NCI-H2171 treated with DMSO at 0.1 percent for 48 hours (cell line): ENCODE results near the gene WIPF3.

Experiments used
- DNase-seq: peaks from one replicate; lab custom pipeline; 2025; lab: John Stamatoyannopoulos, UW

WIPF3 gene

DNA sequence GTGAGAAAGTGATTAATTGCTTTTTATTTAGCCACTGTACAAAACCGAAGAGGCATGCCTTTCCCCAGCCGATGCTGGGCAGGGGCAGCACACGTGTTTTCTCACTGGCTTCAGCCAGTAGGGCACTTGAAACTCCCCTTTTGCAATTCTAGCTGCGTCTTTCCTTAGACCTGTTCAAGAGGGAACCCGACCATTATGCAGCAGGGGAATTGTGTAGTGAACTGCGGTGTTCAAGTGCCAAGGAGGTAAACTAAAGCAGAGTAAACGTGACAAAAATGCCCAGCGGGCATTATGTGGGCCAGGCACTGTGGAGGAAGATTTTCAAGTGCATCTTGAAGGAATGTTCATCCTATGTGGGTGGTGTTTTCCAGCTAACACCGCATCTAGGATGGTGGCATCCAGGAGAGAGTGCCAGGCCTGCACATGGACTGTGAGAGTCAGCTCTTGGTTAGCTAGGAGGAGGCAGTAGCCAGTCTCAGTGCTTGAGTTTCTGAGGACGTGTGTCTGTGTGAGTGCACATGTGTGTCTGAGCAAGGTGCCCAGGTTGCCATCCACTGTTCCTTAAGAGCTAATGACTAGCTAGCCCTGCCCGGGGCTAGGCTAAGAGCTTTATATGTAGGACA lies 3.3 kb downstream of the WIPF3 start:
- DNase-seq: no peak

- DNase-seq: no peak
Observed at GRCh38 chr7:29810297-29810696, 4.0 kb downstream of the WIPF3 start.

- DNase-seq: no peak
Observed at GRCh38 chr7:29810813-29811482, 4.6 kb downstream of the WIPF3 start.

DNA sequence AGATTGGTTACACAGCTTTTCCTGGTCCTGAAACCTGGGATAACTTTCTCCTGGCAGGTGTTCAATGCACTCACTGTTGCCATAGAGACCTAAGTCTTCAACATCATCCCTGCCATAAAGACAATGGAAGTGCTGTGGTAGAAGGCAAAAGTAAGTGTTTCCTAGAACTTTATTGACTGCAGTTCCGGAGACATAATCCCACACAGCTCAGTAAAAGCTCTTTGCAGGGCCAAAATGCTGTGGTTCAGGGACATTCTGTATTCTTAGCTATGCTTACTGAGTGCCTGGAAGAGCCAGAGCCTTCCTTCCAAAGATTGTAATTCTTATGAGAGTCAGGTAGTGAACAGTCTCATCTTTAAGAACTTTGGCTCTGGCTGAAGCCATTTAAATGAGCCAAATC lies 5.3 kb downstream of the WIPF3 start:
- DNase-seq: peak; percentile 65

DNA sequence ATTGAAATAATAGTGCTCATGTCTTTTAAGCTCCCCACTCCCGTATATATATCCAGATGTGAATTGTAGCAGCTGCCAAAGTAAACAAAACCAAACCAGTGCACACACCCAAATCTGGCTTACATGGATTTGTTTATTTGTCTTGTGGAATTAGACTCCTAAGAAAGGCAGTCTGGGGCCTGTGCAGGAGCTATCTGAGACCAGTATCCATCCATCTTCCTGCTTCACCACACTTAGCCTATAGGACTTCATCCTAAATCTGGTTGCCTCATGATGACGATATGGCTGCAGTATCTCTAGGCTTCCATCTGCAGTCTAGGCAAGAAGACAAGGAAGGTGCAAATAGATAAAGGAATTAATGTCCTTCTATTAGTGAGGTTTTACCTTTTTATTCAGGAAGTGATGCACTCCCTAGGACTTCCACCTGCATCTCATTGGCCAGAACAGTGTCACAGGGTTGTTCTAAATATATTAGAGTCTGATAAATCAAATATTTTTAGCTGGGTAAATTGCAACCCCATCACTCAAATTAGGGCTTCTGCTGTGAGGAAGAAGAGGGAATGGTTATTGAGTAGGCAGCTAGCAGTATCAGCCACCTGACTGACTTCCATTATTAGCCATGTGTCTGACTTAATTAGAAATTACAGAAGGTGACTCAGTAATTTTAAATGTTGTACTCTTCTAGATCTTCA lies 6.0 kb downstream of the WIPF3 start:
- peak; percentile 21 for DNase-seq

- DNase-seq: no peak
Observed at GRCh38 chr7:29815181-29816105, 9.1 kb downstream of the WIPF3 start.

DNA sequence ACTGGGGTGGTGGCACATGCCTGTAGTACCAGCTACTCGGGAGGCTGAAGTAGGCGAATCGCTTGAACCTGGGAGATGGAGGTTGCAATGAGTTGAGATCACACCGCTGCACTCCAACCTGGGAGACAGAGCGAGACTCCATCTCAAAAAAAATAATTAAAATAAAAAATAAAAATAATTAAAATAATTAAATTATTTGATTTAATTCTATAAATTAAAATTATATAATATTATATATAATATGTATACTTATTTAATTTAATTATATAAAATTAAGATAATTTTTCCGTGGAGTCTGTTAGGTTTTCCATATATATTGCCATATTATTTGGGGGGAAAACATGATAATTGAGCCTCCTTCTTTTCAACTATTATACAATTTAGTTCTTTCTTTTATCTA lies 12.0 kb downstream of the WIPF3 start:
- DNase-seq: no peak

DNA sequence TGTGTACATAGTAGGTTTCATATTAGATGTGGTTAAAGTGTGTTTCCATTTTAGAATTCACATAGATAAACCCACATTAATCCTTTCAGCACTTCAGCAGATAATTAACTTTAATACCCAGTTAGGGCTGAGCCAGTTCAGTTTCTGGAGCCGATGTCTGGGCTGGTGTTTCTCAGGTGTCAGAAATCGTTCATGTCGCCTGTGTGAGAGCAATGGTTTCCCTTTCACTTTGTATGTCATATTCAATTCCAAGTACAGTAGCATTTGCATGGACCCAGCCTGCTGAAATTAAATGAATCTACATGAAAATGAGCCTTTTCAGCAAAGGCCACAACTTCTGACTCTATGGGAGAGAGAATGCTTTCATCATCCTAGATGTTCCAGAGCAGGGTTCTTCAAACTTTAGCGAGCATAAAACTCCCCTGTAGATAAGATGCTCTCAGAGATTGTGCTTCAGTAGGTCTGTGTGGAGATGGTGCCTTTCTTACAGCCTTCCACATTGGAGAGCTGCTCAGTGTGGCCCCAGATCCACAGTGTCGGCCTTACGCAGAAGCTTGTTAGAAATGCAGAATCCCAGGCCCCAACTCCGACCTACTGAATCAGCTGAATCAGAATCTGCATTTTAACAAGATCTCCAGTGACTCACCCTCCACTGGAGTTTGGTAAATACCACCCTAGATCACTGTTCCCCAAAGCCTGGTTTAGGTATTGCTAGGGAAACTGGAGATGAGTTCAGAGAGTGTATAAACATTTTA lies 19.6 kb downstream of the WIPF3 start:
- no peak for DNase-seq

GRCh38 chr7:29826530-29826822 lies 20.2 kb downstream of the WIPF3 start:
- DNase-seq: no peak

DNA sequence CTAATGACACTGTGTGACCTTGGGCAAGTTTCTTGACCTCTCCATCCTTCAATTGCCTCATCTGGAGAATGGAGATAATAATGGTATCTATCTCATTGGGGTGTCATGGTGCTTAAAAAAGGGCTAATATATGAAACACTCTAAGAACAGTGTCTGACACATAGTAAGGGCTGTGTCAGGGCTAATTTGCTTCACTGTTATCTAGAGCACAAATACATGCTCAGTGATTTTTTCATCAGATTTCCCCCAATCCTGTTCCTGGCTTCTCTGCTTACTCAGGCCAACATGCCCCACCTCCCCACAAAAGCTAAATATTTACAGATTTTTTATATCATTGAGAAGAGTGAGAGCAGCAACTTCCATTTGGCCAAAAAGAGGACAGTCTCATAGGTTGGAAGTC lies 20.6 kb downstream of the WIPF3 start:
- no peak for DNase-seq

DNA sequence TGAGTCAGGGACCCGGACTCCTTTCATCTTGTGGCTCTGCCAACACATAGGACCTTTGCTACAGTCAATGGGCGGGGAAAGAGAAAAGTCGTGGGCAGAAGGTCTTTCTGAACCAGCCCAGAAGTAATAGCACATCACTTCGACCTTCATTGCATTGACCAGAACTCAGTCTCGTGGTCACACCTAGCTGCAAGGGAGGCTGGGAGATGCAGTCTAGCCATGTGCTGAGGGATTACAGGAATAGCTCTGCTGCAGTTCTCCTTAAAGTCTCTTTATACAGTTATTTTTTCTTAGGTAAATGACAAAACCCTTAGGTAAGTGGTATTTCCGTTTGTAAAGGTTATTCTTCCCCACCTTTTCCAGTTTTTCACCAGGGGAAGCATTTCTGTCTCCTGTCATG lies 25.4 kb downstream of the WIPF3 start:
- no peak for DNase-seq

DNA sequence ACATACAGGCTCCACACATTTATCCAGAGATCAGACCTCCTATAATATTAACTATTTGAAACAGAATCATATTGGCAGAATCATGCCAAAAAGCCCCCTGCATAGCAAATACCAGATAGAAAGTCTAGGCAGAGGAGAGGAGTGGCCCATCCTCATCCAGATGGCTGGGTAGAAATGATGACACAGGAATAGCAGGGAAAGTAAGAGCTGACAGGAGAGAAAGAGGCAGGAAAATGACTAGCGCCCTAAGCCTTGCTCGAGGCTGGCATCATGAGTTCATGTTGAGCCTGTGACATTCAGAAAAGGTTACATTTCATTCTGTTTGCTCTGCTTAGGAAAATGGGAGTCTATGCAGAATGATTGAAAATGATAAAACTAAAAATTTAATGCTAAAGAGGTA lies 27.6 kb downstream of the WIPF3 start:
- DNase-seq: no peak

- DNase-seq: no peak
Observed at GRCh38 chr7:29835718-29836117, 29.4 kb downstream of the WIPF3 start.

- no peak for DNase-seq
Observed at GRCh38 chr7:29839302-29839701, 33.0 kb downstream of the WIPF3 start.

- DNase-seq: no peak
Observed at GRCh38 chr7:29839921-29840320, 33.6 kb downstream of the WIPF3 start.

GRCh38 chr7:29840701-29841100 lies 34.4 kb downstream of the WIPF3 start:
- no peak for DNase-seq

- no peak for DNase-seq
Observed at GRCh38 chr7:29841926-29842701, 35.8 kb downstream of the WIPF3 start.

GRCh38 chr7:29843093-29843492 lies 36.8 kb downstream of the WIPF3 start:
- DNase-seq: no peak

DNA sequence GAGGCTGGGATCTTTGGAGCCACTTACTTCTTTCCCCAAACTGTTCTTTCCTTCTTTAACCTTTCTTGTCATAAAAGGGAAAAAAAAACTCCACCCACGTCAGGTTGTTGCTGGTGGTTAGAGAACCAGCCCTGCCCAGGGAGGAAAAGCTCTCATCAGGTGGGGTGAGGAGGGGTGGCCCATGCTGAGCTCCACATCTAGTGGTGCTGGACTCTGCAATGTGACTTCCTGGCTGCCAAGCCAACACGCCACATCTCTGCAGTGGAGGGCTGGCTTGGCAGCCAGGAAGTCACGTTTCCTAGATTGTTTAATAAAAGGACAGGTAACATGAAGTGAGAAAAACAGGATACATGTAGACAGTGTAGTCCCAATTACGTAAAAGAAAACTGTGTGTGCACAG lies 37.4 kb downstream of the WIPF3 start:
- DNase-seq: no peak

- no peak for DNase-seq
Observed at GRCh38 chr7:29844559-29844958, 38.3 kb downstream of the WIPF3 start.

GRCh38 chr7:29847496-29847895 lies 41.2 kb downstream of the WIPF3 start:
- no peak for DNase-seq
